Fibroblast of mammary gland (primary cell): Measurements from ENCODE around the gene FA2H.
A peak's percentile ranks its signal among the peaks of the same experiment; 100 is the strongest.

Source experiments
- DNase-seq: peaks from one replicate; pipeline ENCODE4 v3.0.0-alpha.2; 2010; ENCODE audit warnings: low read depth
- H3K4me3 ChIP-seq: 2 replicates; pipeline ENCODE4 v1.5.1; 2011; ENCODE audit warnings: low read depth, mild to moderate bottlenecking, low read length, moderate library complexity; ENCODE audit not compliant: control insufficient read depth
- TF ChIP-seq, protein P1 (sequence below): conservative IDR thresholded peaks from 2 replicates; pipeline ENCODE4 v1.5.1; 2011; ENCODE audit warnings: low read depth, low read length, inconsistent platforms; ENCODE audit not compliant: control insufficient read depth, insufficient read depth

Gene FA2H

DNA sequence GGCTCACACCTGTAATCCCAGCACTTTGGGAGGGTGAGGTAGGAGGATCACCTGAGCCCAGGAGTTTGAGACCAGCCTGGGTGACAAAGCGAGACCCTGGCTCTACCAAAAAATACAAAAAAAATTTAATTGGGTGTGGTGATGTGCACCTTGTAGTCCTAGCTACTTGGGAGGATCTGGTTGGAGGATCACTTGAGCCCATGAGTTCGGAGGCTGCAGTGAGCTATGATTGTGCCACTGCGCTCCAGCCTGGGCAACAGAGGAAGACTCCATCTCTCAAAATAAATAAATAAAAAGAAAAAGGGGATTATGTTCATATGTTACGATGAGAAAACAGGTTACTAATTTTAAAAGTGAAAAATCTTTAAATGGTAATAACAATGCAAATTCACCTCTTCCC is 75.0 kb downstream of the FA2H start:
- no peak for DNase-seq

DNA sequence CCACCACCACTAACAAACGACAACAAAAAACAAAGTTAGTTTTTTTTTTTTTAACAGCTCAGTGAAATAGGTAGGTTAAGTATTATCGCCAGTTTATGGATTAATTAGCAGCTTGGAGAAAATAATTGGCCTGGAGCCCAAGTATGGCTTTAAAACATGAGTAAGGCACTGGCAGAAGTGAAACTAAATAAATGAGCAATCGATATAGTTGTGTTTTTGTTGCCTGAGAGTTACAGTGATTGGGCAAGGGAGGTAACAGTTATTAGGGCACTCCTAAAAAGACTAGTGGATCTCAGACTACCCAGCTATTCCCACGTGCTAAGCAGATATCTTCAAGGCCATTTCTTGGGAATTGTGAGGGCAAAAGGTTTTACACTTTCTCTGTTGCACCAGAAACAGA is 76.4 kb downstream of the FA2H start:
- peak; percentile 41 for DNase-seq
- no peak overlapping the region for H3K4me3 ChIP-seq
- TF ChIP-seq, protein P1, sequence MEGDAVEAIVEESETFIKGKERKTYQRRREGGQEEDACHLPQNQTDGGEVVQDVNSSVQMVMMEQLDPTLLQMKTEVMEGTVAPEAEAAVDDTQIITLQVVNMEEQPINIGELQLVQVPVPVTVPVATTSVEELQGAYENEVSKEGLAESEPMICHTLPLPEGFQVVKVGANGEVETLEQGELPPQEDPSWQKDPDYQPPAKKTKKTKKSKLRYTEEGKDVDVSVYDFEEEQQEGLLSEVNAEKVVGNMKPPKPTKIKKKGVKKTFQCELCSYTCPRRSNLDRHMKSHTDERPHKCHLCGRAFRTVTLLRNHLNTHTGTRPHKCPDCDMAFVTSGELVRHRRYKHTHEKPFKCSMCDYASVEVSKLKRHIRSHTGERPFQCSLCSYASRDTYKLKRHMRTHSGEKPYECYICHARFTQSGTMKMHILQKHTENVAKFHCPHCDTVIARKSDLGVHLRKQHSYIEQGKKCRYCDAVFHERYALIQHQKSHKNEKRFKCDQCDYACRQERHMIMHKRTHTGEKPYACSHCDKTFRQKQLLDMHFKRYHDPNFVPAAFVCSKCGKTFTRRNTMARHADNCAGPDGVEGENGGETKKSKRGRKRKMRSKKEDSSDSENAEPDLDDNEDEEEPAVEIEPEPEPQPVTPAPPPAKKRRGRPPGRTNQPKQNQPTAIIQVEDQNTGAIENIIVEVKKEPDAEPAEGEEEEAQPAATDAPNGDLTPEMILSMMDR: no peak

More for the DNA sequence above, 75.0 kb downstream of the FA2H start:
- peak overlapping the region; percentile 90 for H3K4me3 ChIP-seq
- TF ChIP-seq, protein P1: no peak

DNA sequence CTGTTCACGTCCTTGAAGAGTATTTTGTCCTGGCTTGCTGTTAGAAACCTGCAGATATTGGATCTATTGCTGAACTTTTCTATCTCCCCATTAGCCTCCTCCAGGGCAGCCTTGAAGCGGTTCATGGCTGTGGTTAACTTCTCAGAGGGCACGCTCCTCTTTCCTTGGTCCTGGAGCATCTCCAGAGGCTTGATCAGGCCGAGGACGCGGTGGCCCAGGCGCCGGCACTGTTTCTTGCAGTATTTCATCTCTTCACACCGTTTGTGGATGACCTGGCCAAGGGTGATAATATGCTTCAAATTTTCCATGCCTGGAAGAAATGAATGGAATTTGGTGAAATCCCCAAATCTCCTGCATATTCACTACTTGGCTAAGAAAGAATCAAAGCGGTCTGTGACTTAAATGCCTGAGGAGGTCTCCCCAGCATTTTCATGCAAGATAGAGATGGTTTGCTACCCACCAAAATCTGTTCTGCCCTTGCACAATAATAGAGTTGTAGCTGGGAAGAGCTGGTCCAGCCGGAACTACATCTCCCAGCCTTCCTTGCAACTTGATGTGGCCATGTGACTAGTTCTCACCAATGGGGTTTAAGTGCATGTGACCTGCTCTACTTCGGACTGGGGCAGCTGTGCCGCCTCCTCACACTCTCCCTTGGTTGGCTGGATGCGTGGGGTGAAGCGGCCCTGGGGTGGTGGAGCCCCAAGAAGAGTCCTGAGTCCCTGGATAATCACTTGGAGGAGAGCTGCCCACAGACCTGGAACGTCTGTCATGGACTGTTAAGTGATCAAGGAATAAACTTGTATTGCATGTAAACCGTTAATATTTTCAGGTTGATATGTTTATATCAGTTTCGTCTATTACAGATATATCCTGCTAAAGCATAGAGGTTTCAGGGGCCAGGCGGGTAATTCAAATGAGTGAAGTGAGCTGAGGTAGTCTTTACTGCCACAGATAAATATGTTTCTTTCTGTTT is 78.9 kb downstream of the FA2H start:
- peak overlapping the region; percentile 51 for H3K4me3 ChIP-seq
- TF ChIP-seq, protein P1: no peak
- peak; percentile 94 for DNase-seq

DNA sequence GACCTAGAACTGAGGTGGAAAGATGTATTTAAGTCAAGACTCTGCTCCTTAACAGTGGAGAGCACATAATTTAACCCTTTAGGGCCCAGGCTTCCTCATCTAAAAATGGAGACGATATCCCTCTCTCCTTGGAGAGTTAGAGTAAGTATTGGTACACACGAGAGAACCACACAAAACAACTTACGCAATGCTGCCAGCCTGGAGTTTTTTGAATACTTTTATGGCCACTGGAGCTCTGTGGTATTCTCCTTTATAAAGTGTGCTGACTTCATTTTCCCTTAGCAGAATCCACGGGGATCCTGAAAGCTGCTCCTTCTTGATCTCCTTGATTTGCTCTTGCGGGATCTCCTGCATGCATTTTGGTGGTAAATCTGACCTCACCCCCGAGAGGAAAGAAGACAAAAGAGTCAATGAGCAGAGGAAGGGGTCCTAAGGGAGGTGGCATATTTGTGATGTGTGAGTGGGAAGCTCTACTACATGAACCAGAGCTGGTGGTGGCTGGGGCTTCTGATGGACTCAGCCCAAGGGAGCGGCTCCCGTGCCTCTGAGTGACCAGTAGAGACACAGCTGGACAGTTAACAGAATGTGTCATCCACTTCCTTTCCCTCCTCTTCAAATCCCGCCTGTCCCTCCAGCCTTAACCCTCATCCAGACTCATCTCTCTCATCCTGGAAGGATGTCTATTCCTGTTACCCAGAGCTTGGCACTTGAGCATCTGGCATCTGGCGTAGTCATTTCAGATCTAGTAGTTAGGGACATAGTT is 83.3 kb downstream of the FA2H start:
- no peak overlapping the region for H3K4me3 ChIP-seq
- peak; percentile 20 for DNase-seq
- TF ChIP-seq, protein P1: no peak

DNA sequence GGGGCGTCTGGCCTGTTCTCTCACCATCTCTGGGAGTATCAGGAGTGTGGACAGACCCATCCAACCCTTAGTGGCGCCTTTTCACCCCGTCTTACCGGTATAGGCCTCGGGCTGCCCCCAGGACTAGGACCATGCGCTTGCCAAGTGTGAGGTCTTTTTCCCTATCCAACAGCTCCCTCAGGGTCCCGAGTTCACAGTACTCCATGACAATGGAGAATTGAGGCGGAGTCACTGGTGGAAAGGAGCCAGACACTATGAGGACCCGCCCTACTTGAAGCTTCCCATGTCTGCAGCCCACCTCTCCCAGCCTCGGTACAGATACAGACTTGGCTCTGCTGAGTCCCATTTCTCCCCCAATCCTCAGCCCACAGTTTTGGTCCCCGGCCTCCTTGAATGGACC is 92.1 kb downstream of the FA2H start:
- TF ChIP-seq, protein P1: no peak
- H3K4me3 ChIP-seq: no peak overlapping the region
- DNase-seq: no peak

DNA sequence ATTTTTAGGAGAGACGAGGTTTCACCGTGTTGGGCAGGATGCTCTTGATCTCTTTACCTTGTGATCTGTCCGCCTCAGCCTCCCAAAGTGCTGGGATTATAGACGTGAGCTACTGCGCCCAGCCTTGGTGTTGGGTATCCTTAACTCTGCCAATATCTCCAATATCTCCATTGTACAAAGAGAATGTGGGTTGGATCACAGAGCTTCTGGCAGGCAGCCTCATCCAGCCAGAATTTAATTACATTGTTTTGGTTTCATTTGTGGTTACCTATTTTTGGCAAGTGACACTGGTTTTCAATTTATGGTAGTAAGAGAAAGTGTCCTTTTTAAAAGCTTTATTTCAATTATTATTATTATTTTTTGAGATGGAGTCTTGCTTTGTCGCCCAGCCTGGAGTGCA is 93.9 kb downstream of the FA2H start:
- no peak overlapping the region for H3K4me3 ChIP-seq
- TF ChIP-seq, protein P1: no peak
- no peak for DNase-seq
